HG03575 (cell line): ENCODE data around the gene DEGS2.
"Not testable (repeated sequence)": the region's sequence is repeated elsewhere in the genome, so short reads cannot be mapped to it uniquely, and the experiment has no call there.

Source experiments
- ATAC-seq: cut with Tn5 transposase; IDR thresholded peaks from one replicate; pipeline ENCODE4 v1.9.1; 2021; ENCODE audit not compliant: unreplicated experiment, insufficient number of reproducible peaks, low FRiP score; ENCODE audit errors: extremely low read depth

DEGS2 gene

GRCh38 chr14:100159094-100159864, at the start of gene DEGS2:
DEGS2 (minus strand) TSS chr14:100159645; CDS start chr14:100159587, 58 bp downstream.
- no peak for ATAC-seq

GRCh38 chr14:100208136-100208535, 48.7 kb upstream of the DEGS2 start:
- not testable (repeated sequence) for ATAC-seq

GRCh38 chr14:100207588-100207987, 48.1 kb upstream of the DEGS2 start:
- ATAC-seq: not testable (repeated sequence)

GRCh38 chr14:100204835-100205167, 45.4 kb upstream of the DEGS2 start:
- ATAC-seq: not testable (repeated sequence)

- ATAC-seq: no peak
Measured at GRCh38 chr14:100203962-100204834, 44.8 kb upstream of the DEGS2 start.

- no peak for ATAC-seq
Measured at GRCh38 chr14:100203146-100203545, 43.7 kb upstream of the DEGS2 start.

GRCh38 chr14:100202712-100203111, 43.3 kb upstream of the DEGS2 start:
- no peak for ATAC-seq

GRCh38 chr14:100201701-100202100, 42.3 kb upstream of the DEGS2 start:
- no peak for ATAC-seq

GRCh38 chr14:100200311-100200710, 40.9 kb upstream of the DEGS2 start:
- ATAC-seq: no peak

- no peak for ATAC-seq
Measured at GRCh38 chr14:100199240-100199860, 39.9 kb upstream of the DEGS2 start.

GRCh38 chr14:100193417-100194357, 34.2 kb upstream of the DEGS2 start:
- ATAC-seq: no peak

- peak; percentile 95 for ATAC-seq
Measured at GRCh38 chr14:100192672-100193416, 33.4 kb upstream of the DEGS2 start.

- ATAC-seq: no peak
Measured at GRCh38 chr14:100192250-100192671, 32.8 kb upstream of the DEGS2 start.

- no peak for ATAC-seq
Measured at GRCh38 chr14:100191584-100192249, 32.3 kb upstream of the DEGS2 start.

- ATAC-seq: no peak
Measured at GRCh38 chr14:100190126-100190525, 30.7 kb upstream of the DEGS2 start.

- ATAC-seq: no peak
Measured at GRCh38 chr14:100188392-100189030, 29.1 kb upstream of the DEGS2 start.

- no peak for ATAC-seq
Measured at GRCh38 chr14:100187247-100187833, 27.9 kb upstream of the DEGS2 start.
